Measurements from ENCODE around the gene NAE1.

Gene NAE1

GRCh38 chr16:66845080-66845410, 14.3 kb upstream of the NAE1 start:
- H3K4me3 ChIP-seq (ENCODE audit: low read length): peak overlapping the region; percentile 28
- no peak for TF ChIP-seq CTCF (conservative IDR thresholded peaks at IDR 0.05; ENCODE audit: low read depth, low read length)
- DNase-seq (ENCODE audit: low read depth): no peak

- H3K4me3 ChIP-seq (ENCODE audit: low read length): peak within 1 kb of the TSS; percentile 51
- DNase-seq (ENCODE audit: low read depth): no peak
- TF ChIP-seq CTCF (conservative IDR thresholded peaks at IDR 0.05; ENCODE audit: low read depth, low read length): no peak
Observed at GRCh38 chr16:66844342-66845079, 13.7 kb upstream of the NAE1 start, which contains the start of gene CA7. Gene CA7 (plus strand): TSS chr16:66844414. CDS start chr16:66844488, 74 bp downstream.

GRCh38 chr16:66844009-66844341, 13.2 kb upstream of the NAE1 start:
- no peak for TF ChIP-seq CTCF (conservative IDR thresholded peaks at IDR 0.05; ENCODE audit: low read depth, low read length)
- peak overlapping the region; percentile 51 for H3K4me3 ChIP-seq (ENCODE audit: low read length)

GRCh38 chr16:66843191-66843590, 12.4 kb upstream of the NAE1 start:
- no peak overlapping the region for H3K4me3 ChIP-seq (ENCODE audit: low read length)
- TF ChIP-seq CTCF (conservative IDR thresholded peaks at IDR 0.05; ENCODE audit: low read depth, low read length): no peak
- no peak for DNase-seq (ENCODE audit: low read depth)

More at GRCh38 chr16:66844009-66844341, 13.2 kb upstream of the NAE1 start:
- DNase-seq (ENCODE audit: low read depth): no peak

- TF ChIP-seq CTCF (conservative IDR thresholded peaks at IDR 0.05; ENCODE audit: low read depth, low read length): no peak
- no peak for DNase-seq (ENCODE audit: low read depth)
Observed at GRCh38 chr16:66842765-66843164, 12.0 kb upstream of the NAE1 start.

GRCh38 chr16:66841366-66841765, 10.6 kb upstream of the NAE1 start:
- H3K4me3 ChIP-seq (ENCODE audit: low read length): no peak overlapping the region
- no peak for DNase-seq (ENCODE audit: low read depth)
- no peak for TF ChIP-seq CTCF (conservative IDR thresholded peaks at IDR 0.05; ENCODE audit: low read depth, low read length)

More at GRCh38 chr16:66842765-66843164, 12.0 kb upstream of the NAE1 start:
- H3K4me3 ChIP-seq (ENCODE audit: low read length): no peak overlapping the region

- TF ChIP-seq CTCF (conservative IDR thresholded peaks at IDR 0.05; ENCODE audit: low read depth, low read length): no peak
- H3K4me3 ChIP-seq (ENCODE audit: low read length): no peak overlapping the region
- no peak for DNase-seq (ENCODE audit: low read depth)
Observed at GRCh38 chr16:66840883-66841282, 10.1 kb upstream of the NAE1 start.

Measured in retinal pigment epithelial cell (primary cell).